Activated CD4-positive, alpha-beta T cell treated with anti-CD3 and anti-CD28 coated beads, Interleukin-2, amount 10 ng/mL, durations not matched to agents 7 days and 5 days (primary cell): ENCODE measurements around the gene ZNF554. TPM values are rescaled to one million over a fixed set of nuclear protein-coding genes. Genes with fewer than 3 reads are reported as not detected.

Experiments used
- CTCF ChIA-PET: fragments of 350-600 bp; sonication (Branson Sonifier 250); formaldehyde crosslinking; loops from one replicate; lab custom pipeline; 2021; ENCODE audit warnings: antibody characterized with exemption; lab: Charles Lee
- POLR2A ChIA-PET: fragments of 350-600 bp; sonication (Branson Sonifier 250); formaldehyde crosslinking; loops from one replicate; lab custom pipeline; 2021; ENCODE audit warnings: antibody characterized with exemption; lab: Charles Lee
- DNase-seq: peaks from one replicate; pipeline ENCODE4 v3.0.0-alpha.2; 2020
- H3K27ac Mint-ChIP-seq: one replicate; pipeline ENCODE4 v1.8.0; 2021; ENCODE audit warnings: mild to moderate bottlenecking, moderate library complexity, mixed read lengths
- H3K27me3 Mint-ChIP-seq: one replicate; pipeline ENCODE4 v1.8.0; 2021; ENCODE audit warnings: mixed read lengths
- H3K36me3 Mint-ChIP-seq: one replicate; pipeline ENCODE4 v1.8.0; 2021; ENCODE audit warnings: low read depth, mixed read lengths
- H3K4me1 Mint-ChIP-seq: one replicate; pipeline ENCODE4 v1.8.0; 2021; ENCODE audit warnings: mixed read lengths
- H3K4me3 Mint-ChIP-seq: one replicate; pipeline ENCODE4 v1.8.0; 2021; ENCODE audit warnings: mild to moderate bottlenecking, moderate library complexity, mixed read lengths
- H3K9me3 Mint-ChIP-seq: one replicate; pipeline ENCODE4 v1.8.0; 2021; ENCODE audit warnings: mixed read lengths
- total RNA-seq, 2 experiments: library from RNA; stranded (reverse); gene quantifications; one replicate each; pipeline ENCODE4 v1.2.3, GENCODE V29; 2021

ZNF554 gene
- total RNA-seq, 2 experiments from 2014 or later: 4.1 to 4.6 TPM

DNA sequence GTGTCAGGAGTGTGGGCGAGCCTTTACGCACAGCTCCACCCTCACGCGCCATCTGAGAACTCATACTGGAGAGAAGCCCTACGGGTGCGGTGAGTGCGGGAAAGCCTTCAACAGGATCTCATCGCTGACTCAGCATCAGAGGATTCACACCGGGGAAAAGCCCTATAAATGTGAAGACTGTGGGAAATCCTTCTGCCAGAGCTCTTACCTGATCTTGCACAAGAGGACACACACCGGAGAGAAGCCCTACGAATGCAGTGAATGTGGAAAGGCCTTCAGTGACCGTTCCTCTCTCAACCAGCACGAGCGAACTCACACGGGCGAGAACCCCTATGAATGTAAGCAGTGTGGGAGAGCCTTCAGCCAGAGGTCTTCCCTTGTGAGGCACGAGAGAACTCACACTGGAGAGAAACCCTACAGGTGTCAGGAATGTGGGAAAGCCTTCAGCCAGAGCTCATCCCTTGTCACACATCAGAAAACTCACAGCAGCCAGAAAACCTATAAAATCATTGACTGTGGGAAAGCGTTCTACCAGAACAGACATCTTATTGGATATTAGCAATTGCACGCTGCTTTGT, 14.7 kb downstream of the ZNF554 start:
- no peaks in the 10 kb centered on the region for H3K27me3 Mint-ChIP-seq
- CTCF ChIA-PET: interaction anchor here (0.5 kb wide), 1 partner anchor 597 kb away, joined by 4 read pairs; no protein-coding TSS in a partner anchor

DNA sequence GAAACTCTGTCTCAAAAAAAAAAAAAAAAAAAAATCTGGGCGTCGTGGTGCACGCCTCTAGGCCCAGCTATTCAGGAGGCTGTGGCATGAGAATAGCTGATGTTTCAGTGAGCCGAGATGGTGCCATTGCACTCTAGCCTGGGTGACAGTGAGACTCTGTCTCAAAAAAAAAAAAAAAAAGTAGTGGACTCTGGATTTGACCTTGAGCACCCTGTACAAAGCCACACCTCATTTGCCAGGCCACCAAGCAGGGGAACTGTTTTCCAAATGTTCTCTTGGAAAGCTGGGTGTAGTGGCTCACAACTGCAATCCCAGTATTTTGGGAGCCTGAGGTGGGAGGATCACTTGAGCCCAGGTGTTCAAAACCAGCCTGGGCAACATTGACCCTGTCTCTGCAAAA, 17.8 kb downstream of the ZNF554 start:
- DNase-seq: no peak
- ChIA-PET POLR2A (no interaction called here), CTCF (no interaction called here)
- Mint-ChIP-seq H3K27ac (no peak overlapping the region), H3K9me3 (peaks cover 41% of the 10 kb centered on the region), H3K4me3 (no peak overlapping the region), H3K36me3 (peaks cover 39% of the 10 kb centered on the region), H3K27me3 (peaks cover 4% of the 10 kb centered on the region), H3K4me1 (peaks cover 4% of the 10 kb centered on the region)

More for the DNA sequence above, 14.7 kb downstream of the ZNF554 start:
- H3K36me3 Mint-ChIP-seq: peaks cover 46% of the 10 kb centered on the region
- H3K4me3 Mint-ChIP-seq: no peak overlapping the region
- H3K27ac Mint-ChIP-seq: no peak overlapping the region
- H3K9me3 Mint-ChIP-seq: peaks cover 48% of the 10 kb centered on the region
- DNase-seq: no peak
- POLR2A ChIA-PET: no interaction called here
- no peaks in the 10 kb centered on the region for H3K4me1 Mint-ChIP-seq

DNA sequence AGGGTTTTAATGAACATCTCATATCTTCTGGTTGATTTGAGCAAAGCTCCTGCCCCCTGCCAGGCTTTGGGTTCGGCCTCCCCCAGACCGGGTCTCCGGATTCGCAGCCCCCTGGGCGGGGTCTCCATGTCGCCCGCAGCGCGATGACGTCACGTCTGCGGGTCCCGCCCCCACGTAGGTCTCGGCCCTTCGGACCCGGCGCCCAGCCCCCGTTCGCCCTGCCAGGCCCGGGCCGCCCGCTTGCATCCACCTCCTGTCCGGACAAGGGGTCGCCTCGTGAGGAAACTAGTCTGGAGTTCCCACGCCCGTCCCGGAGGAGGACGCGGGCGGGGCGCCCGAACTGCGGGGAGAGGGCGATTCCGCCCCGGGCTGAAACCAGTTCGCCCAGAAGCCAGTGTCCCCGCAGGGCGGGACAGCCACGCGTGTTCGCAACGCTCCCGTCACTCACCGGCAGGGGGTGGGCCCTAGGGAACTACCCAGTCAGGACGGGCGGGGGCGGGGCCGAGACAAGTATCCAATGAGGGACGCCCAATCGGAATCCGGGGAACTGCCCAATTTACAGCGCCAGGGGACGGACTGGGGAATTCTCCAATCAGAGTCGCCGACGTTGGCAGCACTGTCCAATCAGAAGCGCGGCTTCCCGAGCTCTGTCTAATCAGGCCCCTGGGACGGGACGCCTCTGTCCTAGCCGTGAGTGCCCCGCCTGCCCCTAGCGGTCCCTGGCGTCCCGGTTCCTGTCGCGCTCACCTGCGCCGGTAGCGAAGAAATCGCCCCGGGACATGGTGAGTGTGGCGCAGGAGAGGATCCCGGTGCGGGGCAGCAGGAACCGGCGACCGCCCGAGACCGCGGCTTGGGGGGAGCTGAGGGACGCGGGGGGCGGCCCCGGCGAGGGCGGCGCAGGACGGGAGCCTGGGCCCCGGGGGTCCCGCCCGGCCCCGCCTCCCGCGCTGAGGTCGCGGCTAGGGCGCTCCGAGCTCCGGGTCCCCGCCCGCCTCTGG, 21.4 kb downstream of the ZNF554 start, which contains the start of gene ZNF555:
Gene ZNF555, plus strand, starts transcription at position 682 of the 998 bp plus-strand sequence. Its CDS starts 98 bp downstream, at position 780.
- Mint-ChIP-seq H3K27me3 (peaks cover 5% of the 10 kb centered on the region), H3K9me3 (peaks cover 28% of the 10 kb centered on the region), H3K36me3 (peaks cover 16% of the 10 kb centered on the region), H3K4me1 (peaks cover 7% of the 10 kb centered on the region), H3K27ac (peak within 1 kb of the TSS; percentile 83), H3K4me3 (peak within 1 kb of the TSS; percentile 86)
- POLR2A ChIA-PET: no interaction called here
- DNase-seq: peak; percentile 98
- CTCF ChIA-PET: interaction anchor here (1.1 to 1.5 kb wide), 11 partner anchors 9 to 517 kb away, joined by 3 to 8 read pairs (median 4); partner anchors contain the start of gene ZNF57

DNA sequence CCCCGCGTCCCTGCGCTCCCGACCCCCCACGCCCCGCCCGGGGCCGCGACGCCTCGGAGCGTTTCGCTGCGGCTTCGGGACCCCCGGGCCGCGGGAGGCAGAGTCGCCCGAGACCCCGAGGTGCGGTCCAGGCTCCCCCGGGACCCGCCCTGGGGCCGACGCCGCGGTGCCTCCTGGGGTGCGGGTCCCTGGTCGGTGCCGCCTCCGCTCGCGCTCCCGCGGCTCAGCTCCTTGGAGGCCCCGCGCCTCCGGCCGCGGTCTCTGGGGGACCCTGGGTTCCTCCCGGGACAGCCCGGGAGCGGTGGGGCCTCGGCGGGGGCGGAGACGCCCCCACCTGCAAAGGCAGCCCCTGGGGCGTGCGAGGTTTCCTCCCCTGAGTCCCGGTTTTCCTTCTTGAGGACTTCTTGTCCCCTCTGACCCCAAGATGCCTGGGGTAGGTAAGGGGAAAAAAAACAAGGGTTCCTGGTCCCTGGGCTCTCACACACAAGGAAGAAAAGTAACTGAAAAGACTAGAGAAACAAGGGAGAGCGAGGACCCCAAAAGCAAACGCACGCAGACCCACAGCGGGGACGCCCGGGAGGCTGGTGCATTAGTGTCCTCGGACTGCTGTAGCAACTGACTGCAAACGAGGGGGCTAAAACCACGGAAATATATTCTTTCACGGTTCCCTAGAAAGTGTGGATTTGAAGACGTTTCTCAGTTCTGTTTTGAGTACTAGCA, 22.3 kb downstream of the ZNF554 start:
- Mint-ChIP-seq H3K4me3 (peak overlapping the region; percentile 70), H3K27me3 (peaks cover 5% of the 10 kb centered on the region), H3K36me3 (peaks cover 12% of the 10 kb centered on the region), H3K9me3 (peaks cover 23% of the 10 kb centered on the region), H3K4me1 (peaks cover 7% of the 10 kb centered on the region), H3K27ac (no peak overlapping the region)
- CTCF ChIA-PET: interaction anchor here (1.1 to 1.5 kb wide), 7 partner anchors 9 to 59 kb away, joined by 3 to 8 read pairs (median 5); partner anchors contain the start of gene ZNF57
- DNase-seq: no peak
- POLR2A ChIA-PET: no interaction called here

DNA sequence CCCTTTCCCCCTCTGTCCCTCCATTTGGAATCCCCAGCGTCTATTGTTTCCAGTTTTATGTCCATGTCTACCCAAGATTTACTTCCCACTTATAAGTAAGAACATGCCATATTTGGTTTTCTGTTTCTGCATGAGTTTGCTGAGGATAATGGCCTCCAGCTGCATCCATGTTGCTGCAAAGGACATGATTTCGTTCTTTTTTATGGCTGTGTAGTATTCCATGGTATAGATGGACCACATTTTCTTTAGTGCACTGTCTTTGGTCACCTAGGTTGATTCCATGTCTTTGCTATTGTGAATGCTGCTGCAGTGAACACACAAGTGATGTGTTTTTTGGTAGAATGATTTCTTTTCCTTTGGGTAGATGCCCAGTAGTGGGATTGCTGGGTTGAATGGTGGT, 25.4 kb downstream of the ZNF554 start:
- Mint-ChIP-seq H3K27ac (no peak overlapping the region), H3K4me1 (peaks cover 9% of the 10 kb centered on the region), H3K9me3 (peaks cover 22% of the 10 kb centered on the region), H3K27me3 (peaks cover 5% of the 10 kb centered on the region), H3K4me3 (no peak overlapping the region), H3K36me3 (peaks cover 21% of the 10 kb centered on the region)
- no peak for DNase-seq
- ChIA-PET CTCF (no interaction called here), POLR2A (no interaction called here)

DNA sequence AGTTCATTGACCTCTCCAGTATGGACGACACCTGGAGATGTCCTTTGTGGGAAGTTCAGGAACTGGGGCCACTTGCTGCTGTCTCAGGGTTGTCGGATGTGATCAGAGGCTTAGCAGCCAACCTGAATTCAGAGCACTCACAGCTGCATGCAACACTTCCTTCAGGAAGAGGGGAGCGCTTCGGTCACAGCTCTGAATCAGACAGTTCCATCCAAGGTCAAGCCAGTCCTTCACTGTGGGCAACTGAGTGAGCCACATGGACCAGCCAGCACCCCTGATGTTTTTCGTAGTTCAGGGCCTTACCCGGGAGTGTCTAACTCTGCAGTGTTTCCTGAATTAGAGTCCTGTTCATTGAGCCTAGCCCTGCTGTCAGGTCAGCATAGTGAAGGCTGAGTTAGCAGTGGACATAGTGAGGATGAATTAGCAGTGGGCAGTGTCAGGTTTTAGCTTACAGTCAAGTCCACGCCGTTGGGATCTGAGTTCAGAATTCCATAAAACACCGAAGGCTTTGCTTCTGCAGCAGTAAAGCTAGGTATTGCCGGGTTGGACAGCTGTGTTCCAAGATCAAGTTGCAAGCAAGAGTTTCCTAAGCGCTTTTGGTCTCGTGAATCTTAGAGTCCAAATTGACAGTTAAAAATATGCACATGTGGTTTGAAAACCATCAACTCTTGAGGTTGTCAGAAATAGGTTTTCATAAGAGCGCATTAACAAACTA, 26.7 kb downstream of the ZNF554 start:
- peaks cover 11% of the 10 kb centered on the region for H3K4me1 Mint-ChIP-seq

DNA sequence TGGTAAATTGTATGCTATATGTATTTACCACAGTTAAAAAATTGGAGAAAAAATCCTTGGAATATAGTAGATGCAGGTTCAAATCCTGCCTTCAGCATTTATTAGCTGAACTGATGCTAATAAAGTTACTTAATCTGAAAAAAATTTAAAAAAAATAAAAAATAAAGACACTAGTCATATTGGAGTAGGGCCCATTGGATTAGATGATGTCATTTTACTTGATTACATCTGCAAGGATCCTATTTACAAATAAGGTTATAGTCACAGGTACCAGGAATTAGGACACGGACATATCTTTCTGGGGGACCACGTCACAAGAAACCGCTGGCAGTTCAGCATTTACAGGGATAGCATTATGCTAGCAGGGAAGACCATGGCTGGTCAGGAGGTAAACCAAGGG, 27.8 kb downstream of the ZNF554 start:
- ChIA-PET POLR2A (no interaction called here), CTCF (no interaction called here)
- peaks cover 6% of the 10 kb centered on the region for H3K4me1 Mint-ChIP-seq
- no peak overlapping the region for H3K4me3 Mint-ChIP-seq
- DNase-seq: no peak
- peaks cover under 1% of the 10 kb centered on the region for H3K27me3 Mint-ChIP-seq
- peaks cover 37% of the 10 kb centered on the region for H3K9me3 Mint-ChIP-seq
- H3K27ac Mint-ChIP-seq: no peak overlapping the region
- H3K36me3 Mint-ChIP-seq: peaks cover 38% of the 10 kb centered on the region

More for the DNA sequence above, 26.7 kb downstream of the ZNF554 start:
- peaks cover 30% of the 10 kb centered on the region for H3K9me3 Mint-ChIP-seq
- H3K36me3 Mint-ChIP-seq: peaks cover 29% of the 10 kb centered on the region
- H3K27ac Mint-ChIP-seq: no peak overlapping the region
- H3K4me3 Mint-ChIP-seq: no peak overlapping the region
- POLR2A ChIA-PET: no interaction called here
- DNase-seq: no peak
- H3K27me3 Mint-ChIP-seq: peaks cover 5% of the 10 kb centered on the region
- CTCF ChIA-PET: no interaction called here

DNA sequence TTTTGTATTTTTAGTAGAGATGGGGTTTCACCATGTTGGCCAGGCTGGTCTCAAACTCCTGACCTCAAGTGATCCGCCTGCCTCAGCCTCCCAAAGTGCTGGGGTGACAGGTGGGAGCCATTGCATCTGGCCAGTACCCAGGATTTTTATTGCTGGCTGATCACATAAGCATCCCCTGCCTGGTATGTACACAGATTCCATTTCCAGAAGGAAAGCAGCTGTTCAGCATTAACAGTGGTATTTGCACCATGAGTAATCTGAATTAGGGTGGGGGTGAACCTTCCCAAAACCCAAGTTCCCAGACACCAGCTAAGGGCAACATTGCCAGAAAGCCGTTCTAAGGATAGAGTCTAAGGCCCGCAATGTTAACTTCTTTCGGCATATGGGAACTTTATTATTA, 28.9 kb downstream of the ZNF554 start:
- POLR2A ChIA-PET: interaction anchor here (0.7 kb wide), 1 partner anchor 1856 kb away, joined by 3 read pairs; no protein-coding TSS in a partner anchor
- Mint-ChIP-seq H3K4me1 (peaks cover 4% of the 10 kb centered on the region), H3K4me3 (no peak overlapping the region), H3K9me3 (peaks cover 48% of the 10 kb centered on the region), H3K36me3 (peaks cover 44% of the 10 kb centered on the region), H3K27ac (no peak overlapping the region), H3K27me3 (no peaks in the 10 kb centered on the region)
- DNase-seq: no peak
- CTCF ChIA-PET: interaction anchor here (0.7 kb wide), 1 partner anchor 12 kb away, joined by 3 read pairs; no protein-coding TSS in a partner anchor

DNA sequence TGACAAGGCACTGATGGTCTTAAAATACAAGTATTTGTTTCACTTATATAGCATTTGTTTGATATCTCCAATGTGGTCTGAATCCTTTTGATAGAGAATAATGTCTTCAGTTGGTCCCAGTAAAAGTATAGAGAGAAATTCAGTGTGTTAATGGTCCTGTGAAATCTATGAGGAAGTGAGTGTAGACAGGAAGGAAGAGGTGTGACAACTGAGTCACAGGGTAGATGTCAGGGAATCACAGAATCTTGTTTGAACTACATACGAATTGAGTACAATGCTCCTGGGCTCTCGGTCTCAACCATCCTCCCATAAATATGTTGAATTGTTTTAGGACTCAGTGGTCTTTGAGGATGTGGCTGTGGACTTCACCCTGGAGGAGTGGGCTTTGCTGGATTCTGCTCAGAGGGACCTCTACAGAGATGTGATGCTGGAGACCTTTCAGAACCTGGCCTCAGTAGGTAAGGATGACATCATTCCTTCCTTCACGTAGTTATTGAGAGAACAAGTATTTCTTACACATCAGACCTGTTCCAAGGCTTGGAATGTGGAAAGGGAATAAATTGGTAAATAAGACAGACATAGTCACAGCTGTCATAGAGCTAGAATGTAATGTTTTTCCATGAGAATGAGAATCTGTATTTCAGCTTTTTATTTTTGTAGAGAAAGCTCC, 30.7 kb downstream of the ZNF554 start:
- Mint-ChIP-seq H3K9me3 (peaks cover 57% of the 10 kb centered on the region), H3K27me3 (no peaks in the 10 kb centered on the region), H3K4me3 (no peak overlapping the region), H3K27ac (no peak overlapping the region), H3K4me1 (peaks cover 4% of the 10 kb centered on the region), H3K36me3 (peaks cover 57% of the 10 kb centered on the region)
- ChIA-PET CTCF (interaction anchor here (0.7 to 1.2 kb wide), 2 partner anchors 9 to 37 kb away, joined by 3 to 5 read pairs; partner anchors contain the start of gene ZNF555), POLR2A (no interaction called here)
- no peak for DNase-seq

DNA sequence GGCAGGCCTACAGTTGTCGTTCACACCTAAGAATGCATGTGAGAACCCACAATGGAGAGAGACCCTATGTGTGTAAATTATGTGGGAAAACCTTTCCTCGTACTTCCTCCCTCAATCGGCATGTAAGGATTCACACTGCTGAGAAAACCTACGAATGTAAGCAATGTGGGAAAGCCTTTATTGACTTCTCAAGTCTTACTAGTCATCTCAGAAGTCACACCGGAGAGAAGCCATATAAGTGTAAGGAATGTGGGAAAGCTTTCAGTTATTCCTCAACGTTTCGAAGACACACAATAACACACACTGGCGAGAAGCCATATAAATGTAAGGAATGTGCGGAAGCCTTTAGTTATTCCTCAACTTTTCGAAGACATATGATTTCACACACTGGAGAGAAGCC, 32.9 kb downstream of the ZNF554 start:
- Mint-ChIP-seq H3K27me3 (no peaks in the 10 kb centered on the region), H3K36me3 (peaks cover 58% of the 10 kb centered on the region), H3K9me3 (peaks cover 61% of the 10 kb centered on the region), H3K4me1 (peaks cover 16% of the 10 kb centered on the region), H3K27ac (no peak overlapping the region), H3K4me3 (no peak overlapping the region)
- CTCF ChIA-PET: no interaction called here
- DNase-seq: no peak
- POLR2A ChIA-PET: no interaction called here

DNA sequence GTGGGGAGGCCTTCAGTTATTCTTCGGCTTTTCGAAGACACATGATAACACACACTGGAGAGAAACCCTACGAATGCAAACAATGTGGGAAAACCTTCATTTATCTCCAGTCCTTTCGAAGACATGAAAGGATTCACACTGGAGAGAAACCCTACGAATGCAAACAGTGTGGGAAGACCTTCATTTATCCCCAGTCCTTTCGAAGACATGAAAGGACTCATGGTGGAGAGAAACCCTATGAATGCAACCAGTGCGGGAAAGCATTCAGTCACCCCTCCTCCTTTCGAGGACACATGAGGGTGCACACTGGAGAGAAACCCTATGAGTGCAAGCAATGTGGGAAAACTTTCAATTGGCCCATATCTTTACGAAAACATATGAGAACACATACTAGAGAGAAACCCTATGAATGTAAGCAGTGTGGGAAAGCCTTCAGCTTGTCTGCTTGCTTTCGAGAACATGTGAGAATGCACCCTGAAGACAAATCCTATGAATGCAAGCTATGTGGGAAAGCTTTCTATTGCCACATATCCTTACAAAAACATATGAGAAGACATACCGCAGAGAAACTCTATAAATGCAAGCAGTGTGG, 33.4 kb downstream of the ZNF554 start:
- Mint-ChIP-seq H3K36me3 (peaks cover 58% of the 10 kb centered on the region), H3K9me3 (peaks cover 60% of the 10 kb centered on the region)
- CTCF ChIA-PET: no interaction called here

More for the DNA sequence above, 33.4 kb downstream of the ZNF554 start:
- H3K27me3 Mint-ChIP-seq: no peaks in the 10 kb centered on the region
- H3K4me1 Mint-ChIP-seq: peaks cover 16% of the 10 kb centered on the region
- no peak for DNase-seq
- H3K27ac Mint-ChIP-seq: no peak overlapping the region
- POLR2A ChIA-PET: no interaction called here
- H3K4me3 Mint-ChIP-seq: no peak overlapping the region
